K562 (cell line): ENCODE results near the gene INKA2. TPM values are rescaled to one million over a fixed set of nuclear protein-coding genes. Genes with fewer than 3 reads are reported as not detected.

Experiments
- ETV1 ChIP-seq: fragments of 450-650 bp; conservative IDR thresholded peaks from 2 replicates; pipeline ENCODE4 v1.6.1; 2016; ENCODE audit warnings: missing genetic modification characterization, control low read depth, low read depth, missing compliant biosample characterization
- FOSL1 ChIP-seq: fragments of 200-800 bp; sonication (Bioruptor generic); conservative IDR thresholded peaks from 2 replicates; pipeline ENCODE4 v1.6.1; 2016; ENCODE audit warnings: missing genetic modification characterization, missing compliant biosample characterization
- GABPA ChIP-seq: fragments of 200-800 bp; sonication (Bioruptor generic); conservative IDR thresholded peaks from 2 replicates; pipeline ENCODE4 v1.6.1; 2016; ENCODE audit warnings: low read depth, missing genetic modification characterization, missing compliant biosample characterization
- HMGN3 ChIP-seq: IDR thresholded peaks from 2 replicates; pipeline ENCODE4 v1.6.1; 2011; ENCODE audit warnings: borderline replicate concordance, low read depth, mild to moderate bottlenecking, mixed read lengths, low read length; ENCODE audit not compliant: insufficient read length; ENCODE audit errors: extremely low read depth
- HNRNPUL1 ChIP-seq: fragments of 200-400 bp; formaldehyde crosslinking; IDR thresholded peaks from 2 replicates; pipeline ENCODE4 v1.6.1; 2017; ENCODE audit warnings: low read length
- IFI16 ChIP-seq: fragments of 250-450 bp; sonication (Bioruptor Pico); IDR thresholded peaks from 2 replicates; pipeline ENCODE4 v2.1.2; 2022; ENCODE audit warnings: mild to moderate bottlenecking, inconsistent platforms
- LEF1 ChIP-seq: fragments of 450-650 bp; IDR thresholded peaks from 2 replicates; pipeline ENCODE4 v1.6.1; 2016; ENCODE audit warnings: mild to moderate bottlenecking
- PCBP1 ChIP-seq: fragments of 200-400 bp; formaldehyde crosslinking; IDR thresholded peaks from 2 replicates; pipeline ENCODE4 v1.6.1; 2018; ENCODE audit warnings: mild to moderate bottlenecking, low read depth, low read length; ENCODE audit not compliant: poor library complexity, severe bottlenecking
- SAFB ChIP-seq: fragments of 200-400 bp; formaldehyde crosslinking; IDR thresholded peaks from 2 replicates; pipeline ENCODE4 v1.6.1; 2017; ENCODE audit warnings: low read depth, low read length, borderline replicate concordance
- U2AF2 ChIP-seq: fragments of 200-400 bp; formaldehyde crosslinking; optimal IDR thresholded peaks from 2 replicates; pipeline ENCODE3; 2017; ENCODE audit warnings: low read depth, mild to moderate bottlenecking, low read length
- ZBED1 ChIP-seq: IDR thresholded peaks from 2 replicates; pipeline ENCODE4 v1.6.1; 2014
- ZNF134 ChIP-seq: fragments of 250-450 bp; sonication (Bioruptor Pico); conservative IDR thresholded peaks from 2 replicates; pipeline ENCODE4 v1.4.0; 2020
- ZNF140 ChIP-seq: fragments of 250-450 bp; sonication (Bioruptor Pico); IDR thresholded peaks from 2 replicates; pipeline ENCODE4 v1.8.0; 2021; ENCODE audit warnings: moderate library complexity, mild to moderate bottlenecking, inconsistent platforms
- ZNF324 ChIP-seq: fragments of 250-450 bp; sonication (Bioruptor Pico); IDR thresholded peaks from 2 replicates; pipeline ENCODE4 v1.4.0; 2020; ENCODE audit warnings: mild to moderate bottlenecking
- ZNF408 ChIP-seq: fragments of 250-450 bp; sonication (Bioruptor Pico); IDR thresholded peaks from 2 replicates; pipeline ENCODE4 v1.4.0; 2020; ENCODE audit warnings: low read depth, mild to moderate bottlenecking, moderate library complexity
- ZNF780A ChIP-seq: fragments of 250-450 bp; sonication (Bioruptor Pico); IDR thresholded peaks from 2 replicates; pipeline ENCODE4 v1.5.0; 2021; ENCODE audit warnings: mild to moderate bottlenecking
- polyA plus RNA-seq, 8 experiments: library from polyadenylated mRNA; depleted of rRNA in 4 of 8; stranded (reverse) in 5 of 8; unstranded in 3 of 8; fragments of >200 nt; fragmentation: Nextera tagmentation in 2 of 8; fragmentation: Illumina TruSeq in 1 of 8; extraction: Ambion mirVana in 2 of 8; extraction: Trizol in 1 of 8; gene quantifications; 2 replicates each; pipeline versions ENCODE4 v1.2.1 to v1.2.3, GENCODE V29; 2011 to 2014; ENCODE audit warnings: inconsistent platforms in 1 of 8, missing spikeins in 1 of 8
- total RNA-seq, 7 experiments: library from RNA; depleted of rRNA in 6 of 7; stranded (reverse); fragments of >200 nt in 6 of 7; fragmentation: Illumina TruSeq in 2 of 7; extraction: Trizol in 2 of 7; gene quantifications; 2 replicates each; pipeline versions ENCODE4 v1.2.1 to v1.2.3, GENCODE V29; 2011 to 2021; ENCODE audit warnings: low replicate concordance in 1 of 7
- TF ChIP-seq, protein P1 (sequence below), 2 experiments: fragments of 450-650 bp; IDR thresholded peaks; 2 replicates each; pipeline ENCODE4 v1.6.1; 2018; ENCODE audit warnings: mild to moderate bottlenecking in 2 of 2, low read depth in 1 of 2; ENCODE audit not compliant: partially characterized antibody in 2 of 2
- TF ChIP-seq, protein P2 (sequence below): fragments of 250-450 bp; sonication (Bioruptor Pico); IDR thresholded peaks from 2 replicates; pipeline ENCODE4 v1.5.1; 2021; ENCODE audit warnings: mild to moderate bottlenecking
- TF ChIP-seq, protein P3 (sequence below): fragments of 250-450 bp; sonication (Bioruptor Pico); IDR thresholded peaks from 2 replicates; pipeline ENCODE4 v1.6.1; 2021; ENCODE audit warnings: mild to moderate bottlenecking

The INKA2 gene
- total and polyA plus RNA-seq, 9 of the 15 experiments (the other 6 are each of a cell fraction or from before 2014, with no cell fraction given) = 0.04 to 1.4 (median 0.26) TPM; not detected in 1

DNA sequence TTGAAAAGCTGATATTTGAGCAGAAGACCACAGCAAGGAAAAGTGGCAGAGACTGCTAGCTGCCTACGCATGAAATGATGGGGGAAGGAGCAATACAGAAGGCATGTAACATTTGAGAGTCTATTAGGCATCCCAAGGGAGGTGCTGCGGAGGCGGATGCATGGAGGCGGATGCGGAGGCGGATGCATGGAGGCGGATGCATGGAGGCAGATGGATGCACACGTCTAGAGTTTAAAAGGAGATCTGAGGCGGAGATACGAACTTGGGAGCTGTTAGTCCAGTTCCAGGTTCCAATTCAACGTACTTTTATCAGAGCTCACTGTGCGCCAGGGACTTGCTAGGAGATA is 15.8 kb upstream of the INKA2 start (continued):
- TF ChIP-seq, protein P1, sequence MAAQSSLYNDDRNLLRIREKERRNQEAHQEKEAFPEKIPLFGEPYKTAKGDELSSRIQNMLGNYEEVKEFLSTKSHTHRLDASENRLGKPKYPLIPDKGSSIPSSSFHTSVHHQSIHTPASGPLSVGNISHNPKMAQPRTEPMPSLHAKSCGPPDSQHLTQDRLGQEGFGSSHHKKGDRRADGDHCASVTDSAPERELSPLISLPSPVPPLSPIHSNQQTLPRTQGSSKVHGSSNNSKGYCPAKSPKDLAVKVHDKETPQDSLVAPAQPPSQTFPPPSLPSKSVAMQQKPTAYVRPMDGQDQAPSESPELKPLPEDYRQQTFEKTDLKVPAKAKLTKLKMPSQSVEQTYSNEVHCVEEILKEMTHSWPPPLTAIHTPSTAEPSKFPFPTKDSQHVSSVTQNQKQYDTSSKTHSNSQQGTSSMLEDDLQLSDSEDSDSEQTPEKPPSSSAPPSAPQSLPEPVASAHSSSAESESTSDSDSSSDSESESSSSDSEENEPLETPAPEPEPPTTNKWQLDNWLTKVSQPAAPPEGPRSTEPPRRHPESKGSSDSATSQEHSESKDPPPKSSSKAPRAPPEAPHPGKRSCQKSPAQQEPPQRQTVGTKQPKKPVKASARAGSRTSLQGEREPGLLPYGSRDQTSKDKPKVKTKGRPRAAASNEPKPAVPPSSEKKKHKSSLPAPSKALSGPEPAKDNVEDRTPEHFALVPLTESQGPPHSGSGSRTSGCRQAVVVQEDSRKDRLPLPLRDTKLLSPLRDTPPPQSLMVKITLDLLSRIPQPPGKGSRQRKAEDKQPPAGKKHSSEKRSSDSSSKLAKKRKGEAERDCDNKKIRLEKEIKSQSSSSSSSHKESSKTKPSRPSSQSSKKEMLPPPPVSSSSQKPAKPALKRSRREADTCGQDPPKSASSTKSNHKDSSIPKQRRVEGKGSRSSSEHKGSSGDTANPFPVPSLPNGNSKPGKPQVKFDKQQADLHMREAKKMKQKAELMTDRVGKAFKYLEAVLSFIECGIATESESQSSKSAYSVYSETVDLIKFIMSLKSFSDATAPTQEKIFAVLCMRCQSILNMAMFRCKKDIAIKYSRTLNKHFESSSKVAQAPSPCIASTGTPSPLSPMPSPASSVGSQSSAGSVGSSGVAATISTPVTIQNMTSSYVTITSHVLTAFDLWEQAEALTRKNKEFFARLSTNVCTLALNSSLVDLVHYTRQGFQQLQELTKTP (IDR thresholded peaks at IDR 0.05; ENCODE audit: low read depth in 1 of 2, partially characterized antibody in 2 of 2) = peak in 1 of 2 experiments; percentile 25
- TF ChIP-seq ZNF408 (CRISPR knock-in tag) (no peak), ZNF140 (CRISPR knock-in tag) (no peak), ETV1 (peak; percentile 60; the same call in 1 of the 2 replicates), SAFB (no peak), U2AF2 (no peak), HNRNPUL1 (peak; percentile 90; the same call in 1 of the 2 replicates), IFI16 (CRISPR knock-in tag) (no peak), GABPA (tag) (no peak), ZBED1 (no peak), FOSL1 (tag) (no peak), ZNF780A (no peak), LEF1 (no peak), ZNF324 (CRISPR knock-in tag) (no peak), HMGN3 (no peak), PCBP1 (no peak), ZNF134 (CRISPR knock-in tag) (0 out of 2 replicates have a peak, but pooled peaks have one; percentile 17)
- TF ChIP-seq, protein P2, sequence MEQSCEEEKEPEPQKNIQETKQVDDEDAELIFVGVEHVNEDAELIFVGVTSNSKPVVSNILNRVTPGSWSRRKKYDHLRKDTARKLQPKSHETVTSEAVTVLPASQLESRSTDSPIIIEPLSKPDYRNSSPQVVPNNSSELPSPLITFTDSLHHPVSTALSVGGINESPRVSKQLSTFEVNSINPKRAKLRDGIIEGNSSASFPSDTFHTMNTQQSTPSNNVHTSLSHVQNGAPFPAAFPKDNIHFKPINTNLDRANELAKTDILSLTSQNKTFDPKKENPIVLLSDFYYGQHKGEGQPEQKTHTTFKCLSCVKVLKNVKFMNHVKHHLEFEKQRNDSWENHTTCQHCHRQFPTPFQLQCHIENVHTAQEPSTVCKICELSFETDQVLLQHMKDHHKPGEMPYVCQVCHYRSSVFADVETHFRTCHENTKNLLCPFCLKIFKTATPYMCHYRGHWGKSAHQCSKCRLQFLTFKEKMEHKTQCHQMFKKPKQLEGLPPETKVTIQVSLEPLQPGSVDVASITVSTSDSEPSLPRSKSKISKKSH (CRISPR knock-in tag) = no peak
- TF ChIP-seq, protein P3, sequence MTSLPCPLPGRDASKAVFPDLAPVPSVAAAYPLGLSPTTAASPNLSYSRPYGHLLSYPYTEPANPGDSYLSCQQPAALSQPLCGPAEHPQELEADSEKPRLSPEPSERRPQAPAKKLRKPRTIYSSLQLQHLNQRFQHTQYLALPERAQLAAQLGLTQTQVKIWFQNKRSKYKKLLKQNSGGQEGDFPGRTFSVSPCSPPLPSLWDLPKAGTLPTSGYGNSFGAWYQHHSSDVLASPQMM (CRISPR knock-in tag) = no peak
